Uterus (tissue), 4 donors: ENCODE measurements around the gene GART. TPM values are rescaled to one million over a fixed set of nuclear protein-coding genes. Genes with fewer than 3 reads are reported as not detected.
A peak's percentile ranks its signal among the peaks of the same experiment; 100 is the strongest.

Experiments used
- DNase-seq, 2 donors: peaks; one replicate each; pipeline ENCODE4 v3.0.0-alpha.2; 2019 to 2020
- H3K27ac ChIP-seq, 2 donors: fragments of 200-600 bp; sonication (generic); 1 replicate in 1 of 2; 2 replicates in 1 of 2; pipeline ENCODE4 v1.5.1; 2016 to 2018
- H3K27me3 ChIP-seq, 2 donors: fragments of 200-600 bp; sonication (generic); one replicate each; pipeline ENCODE4 v1.5.1; 2018 to 2019; ENCODE audit warnings: control low read depth in 1 of 2
- H3K36me3 ChIP-seq, 2 donors: fragments of 200-600 bp; sonication (generic); one replicate each; pipeline ENCODE4 v1.5.1; 2019; ENCODE audit warnings: control low read depth in 1 of 2
- H3K4me1 ChIP-seq, 2 donors: fragments of 200-600 bp; sonication (generic); one replicate each; pipeline ENCODE4 v1.5.1; 2018 to 2019; ENCODE audit warnings: control low read depth in 1 of 2
- H3K4me3 ChIP-seq, 2 donors: fragments of 200-600 bp; sonication (generic); 1 replicate in 1 of 2; 2 replicates in 1 of 2; pipeline ENCODE4 v1.5.1; 2018 to 2019; ENCODE audit warnings: mild to moderate bottlenecking in 1 of 2
- H3K9me3 ChIP-seq, 2 donors: fragments of 200-600 bp; sonication (generic); one replicate each; pipeline ENCODE4 v1.5.1; 2019; ENCODE audit warnings: control low read depth in 1 of 2
- POLR2A ChIP-seq, 2 donors: fragments of 450-650 bp; IDR thresholded peaks; one replicate each; pipeline ENCODE4 v1.6.1; 2016; ENCODE audit warnings: antibody characterized with exemption in 2 of 2, mild to moderate bottlenecking in 1 of 2, moderate library complexity in 1 of 2
- intact Hi-C: fragments of 100-400 bp; cut with DNase I; formaldehyde crosslinking; loops from one replicate; pipeline ENCODE4 v1.15.1; 2023; ENCODE audit warnings: low total_unique reads
- total RNA-seq, 4 donors: library from RNA; depleted of rRNA in 3 of 4; stranded (reverse); fragments of >200 nt in 3 of 4; gene quantifications; one replicate each; pipeline versions ENCODE4 v1.1.0 to v1.2.4, GENCODE V29; 2014 to 2023
- TF ChIP-seq, protein P1 (sequence below), 4 experiments: fragments of 200-600 bp in 2 of 4; fragments of 450-650 bp in 2 of 4; sonication (generic) in 2 of 4; IDR thresholded peaks; one replicate each; pipeline ENCODE4 v1.5.1; 2016 to 2019; ENCODE audit warnings: antibody characterized with exemption in 4 of 4, mild to moderate bottlenecking in 2 of 4, moderate library complexity in 1 of 4
- donor health status: DM: yes; HTN: yes; CAD: no.

GART gene
- total RNA-seq, 4 donors from 2014 or later, result 10.5 to 120 (median 36.6) TPM

DNA sequence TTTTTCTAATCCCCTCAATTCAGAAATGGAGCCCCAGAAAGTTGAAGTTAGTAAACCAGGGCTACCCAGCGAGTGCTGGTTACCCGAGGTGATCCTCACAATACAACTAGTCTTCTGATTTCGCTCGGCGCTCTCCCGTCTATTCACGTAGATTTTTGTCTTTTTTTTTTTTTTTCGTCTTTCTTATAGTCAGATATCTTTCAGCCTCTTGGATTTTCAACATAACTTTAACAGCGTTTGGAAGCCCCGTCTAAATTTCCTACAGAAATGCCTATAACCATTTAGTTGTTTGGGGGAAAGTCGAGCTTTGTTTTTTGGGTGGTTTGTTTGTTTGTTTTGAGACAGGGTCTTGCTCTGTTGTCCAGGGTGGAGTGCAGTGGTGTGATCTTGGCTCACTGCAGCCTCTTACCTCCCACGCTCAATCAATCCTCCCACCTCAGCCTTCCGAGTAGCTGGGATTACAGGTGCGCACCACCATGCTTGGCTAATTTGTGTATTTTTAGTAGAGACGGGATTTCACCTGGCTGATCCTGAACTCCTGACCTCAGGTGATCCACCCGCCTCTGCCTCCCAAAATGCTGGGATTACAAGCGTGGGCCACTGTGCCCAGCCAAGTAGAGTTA lies 61.3 kb downstream of the GART start:
- intact Hi-C loops, result no loop called here
- TF ChIP-seq, protein P1, sequence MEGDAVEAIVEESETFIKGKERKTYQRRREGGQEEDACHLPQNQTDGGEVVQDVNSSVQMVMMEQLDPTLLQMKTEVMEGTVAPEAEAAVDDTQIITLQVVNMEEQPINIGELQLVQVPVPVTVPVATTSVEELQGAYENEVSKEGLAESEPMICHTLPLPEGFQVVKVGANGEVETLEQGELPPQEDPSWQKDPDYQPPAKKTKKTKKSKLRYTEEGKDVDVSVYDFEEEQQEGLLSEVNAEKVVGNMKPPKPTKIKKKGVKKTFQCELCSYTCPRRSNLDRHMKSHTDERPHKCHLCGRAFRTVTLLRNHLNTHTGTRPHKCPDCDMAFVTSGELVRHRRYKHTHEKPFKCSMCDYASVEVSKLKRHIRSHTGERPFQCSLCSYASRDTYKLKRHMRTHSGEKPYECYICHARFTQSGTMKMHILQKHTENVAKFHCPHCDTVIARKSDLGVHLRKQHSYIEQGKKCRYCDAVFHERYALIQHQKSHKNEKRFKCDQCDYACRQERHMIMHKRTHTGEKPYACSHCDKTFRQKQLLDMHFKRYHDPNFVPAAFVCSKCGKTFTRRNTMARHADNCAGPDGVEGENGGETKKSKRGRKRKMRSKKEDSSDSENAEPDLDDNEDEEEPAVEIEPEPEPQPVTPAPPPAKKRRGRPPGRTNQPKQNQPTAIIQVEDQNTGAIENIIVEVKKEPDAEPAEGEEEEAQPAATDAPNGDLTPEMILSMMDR (IDR thresholded peaks at IDR 0.05), result no peak
- no peak for TF ChIP-seq POLR2A (IDR thresholded peaks at IDR 0.05)
- no peak for DNase-seq

DNA sequence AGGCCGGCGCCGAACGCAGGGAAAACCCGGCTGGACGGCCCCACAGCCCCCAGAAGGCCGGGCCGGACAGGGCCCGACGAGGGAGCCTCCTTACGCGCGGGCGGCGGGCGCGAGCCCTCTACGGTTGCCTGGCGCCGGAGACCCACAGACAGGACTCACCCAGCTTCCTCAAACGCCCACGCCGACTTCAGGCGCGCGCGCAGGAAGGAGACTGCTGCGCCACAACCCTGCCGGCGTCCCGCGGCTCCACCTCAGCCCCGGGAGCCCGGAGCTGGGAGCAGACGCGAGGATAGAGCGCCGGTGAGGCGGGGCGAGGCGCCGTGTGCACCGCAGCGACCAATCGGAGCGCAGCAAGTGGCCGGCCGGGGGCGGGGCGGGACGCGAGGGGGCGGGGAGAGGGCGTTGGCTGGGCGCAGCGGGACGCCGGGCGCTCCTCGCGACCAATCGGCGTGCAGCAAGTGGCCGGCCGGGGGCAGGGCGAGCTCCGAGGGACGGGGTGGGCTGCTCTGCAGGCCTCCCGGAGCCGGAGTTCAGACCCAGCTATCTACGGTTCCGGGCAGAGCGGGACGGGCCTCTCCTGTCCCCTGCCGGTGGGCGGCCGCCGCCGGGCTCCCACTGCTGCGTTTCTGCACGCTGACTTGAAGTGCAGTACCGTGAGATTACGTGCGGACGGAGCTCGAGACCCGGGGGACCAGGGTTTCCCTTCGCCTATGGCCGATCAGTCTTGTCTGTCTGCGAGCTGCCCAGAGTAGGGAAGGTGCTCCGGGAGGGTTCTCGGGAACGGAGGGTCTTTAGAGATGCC lies 62.0 kb downstream of the GART start, which contains the start of gene TMEM50B:
Gene TMEM50B, minus strand, starts transcription at position 296 of the 802 bp plus-strand sequence. CDS start 11,089 bp downstream, outside the sequence.
- TF ChIP-seq POLR2A (IDR thresholded peaks at IDR 0.05), result peak; percentile 86 to 95
- TF ChIP-seq, protein P1 (IDR thresholded peaks at IDR 0.05), result peak; percentile 31 to 78 (median 61)
- H3K9me3 ChIP-seq, result no peaks in the 10 kb centered on the region
- no peaks in the 10 kb centered on the region for H3K27me3 ChIP-seq
- H3K4me1 ChIP-seq, result peaks cover 0 to 3% of the 10 kb centered on the region in 2 donors
- peak; percentile 95 to 97 for DNase-seq
- H3K4me3 ChIP-seq, result peak within 1 kb of the TSS; percentile 73 to 99
- no peaks in the 10 kb centered on the region for H3K36me3 ChIP-seq
- peak within 1 kb of the TSS; percentile 95 to 98 for H3K27ac ChIP-seq
- intact Hi-C loops, result no loop called here

More for the DNA sequence above, 61.3 kb downstream of the GART start:
- no peaks in the 10 kb centered on the region for H3K27me3 ChIP-seq
- peak overlapping the region; percentile 87 to 90 for H3K27ac ChIP-seq
- peak overlapping the region; percentile 73 to 99 for H3K4me3 ChIP-seq
- H3K9me3 ChIP-seq, result no peaks in the 10 kb centered on the region
- H3K36me3 ChIP-seq, result no peaks in the 10 kb centered on the region
- H3K4me1 ChIP-seq, result peaks cover 0 to 3% of the 10 kb centered on the region in 2 donors

DNA sequence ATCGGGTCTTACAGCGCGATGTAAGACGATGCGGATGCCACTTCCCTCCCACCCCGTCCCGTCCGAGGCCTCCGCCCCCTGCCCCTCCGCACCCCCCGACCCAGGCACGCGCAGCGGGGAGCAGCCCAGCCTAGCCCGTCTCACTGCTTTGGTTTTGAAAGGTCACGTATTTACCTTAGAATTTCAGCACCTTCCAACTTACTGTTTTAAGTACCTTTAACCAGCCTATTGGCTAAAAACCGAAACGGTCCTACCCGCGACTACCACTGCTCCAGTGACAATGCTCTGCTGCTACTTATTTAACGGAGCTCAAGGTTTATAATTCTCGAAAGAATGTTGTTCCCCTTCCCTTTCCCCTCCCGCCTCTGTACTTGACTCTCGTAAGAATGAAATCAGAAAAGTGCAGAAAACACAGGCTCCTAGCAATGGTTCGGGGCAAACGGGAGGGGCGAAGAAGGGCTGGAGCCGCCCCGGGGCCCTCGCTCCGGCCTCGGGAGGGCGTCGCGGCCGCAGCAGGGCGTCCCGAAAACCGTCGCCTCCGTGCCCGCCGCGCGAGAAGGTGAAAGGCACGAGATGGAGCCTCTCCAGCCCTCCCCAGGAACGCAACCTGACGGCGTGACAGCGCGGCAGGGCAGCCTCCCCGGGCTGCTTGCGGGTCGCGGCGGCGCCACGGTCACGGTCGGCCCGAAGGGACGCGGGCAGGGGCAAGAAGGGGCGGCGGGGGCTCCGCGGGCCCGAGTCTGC lies 62.8 kb downstream of the GART start:
- intact Hi-C loops, result no loop called here
- Histone ChIP-seq H3K9me3 (no peaks in the 10 kb centered on the region), H3K4me3 (peak overlapping the region; percentile 73 to 99), H3K4me1 (peaks cover 0 to 3% of the 10 kb centered on the region in 2 donors), H3K27me3 (no peaks in the 10 kb centered on the region), H3K27ac (peak overlapping the region; percentile 95 to 98), H3K36me3 (no peaks in the 10 kb centered on the region)
- TF ChIP-seq, protein P1 (IDR thresholded peaks at IDR 0.05), result peak in 1 of 4 experiments; percentile 9
- no peak for TF ChIP-seq POLR2A (IDR thresholded peaks at IDR 0.05)
- peak in 1 of 2 donors; percentile 20 for DNase-seq

DNA sequence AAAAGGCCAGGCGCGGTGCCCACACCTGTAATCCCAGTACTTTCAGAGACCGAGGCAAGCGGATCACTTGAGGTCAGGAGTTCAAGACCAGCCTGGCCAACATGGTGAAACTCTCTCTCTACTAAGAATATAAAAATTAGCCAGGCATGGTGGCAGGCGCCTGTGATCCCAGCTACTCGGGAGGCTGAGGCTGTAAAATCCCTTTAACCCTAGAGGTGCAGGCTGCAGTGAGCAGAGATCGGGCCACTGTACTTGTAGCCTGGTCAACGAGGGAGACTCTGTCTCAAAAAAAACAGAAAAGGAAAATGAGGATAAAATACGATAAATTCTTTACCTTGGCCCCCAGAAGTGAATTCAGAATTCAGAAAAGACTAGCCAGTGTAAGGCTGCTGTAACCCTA lies 63.7 kb downstream of the GART start:
- H3K4me1 ChIP-seq, result peaks cover 0 to 3% of the 10 kb centered on the region in 2 donors
- intact Hi-C loops, result no loop called here

More for the DNA sequence above, 63.7 kb downstream of the GART start:
- no peaks in the 10 kb centered on the region for H3K27me3 ChIP-seq
- peak overlapping the region; percentile 95 to 98 for H3K27ac ChIP-seq
- TF ChIP-seq, protein P1 (IDR thresholded peaks at IDR 0.05), result no peak
- no peak for TF ChIP-seq POLR2A (IDR thresholded peaks at IDR 0.05)
- no peaks in the 10 kb centered on the region for H3K36me3 ChIP-seq
- H3K9me3 ChIP-seq, result no peaks in the 10 kb centered on the region
- peak overlapping the region in 1 of 2 donors; percentile 99 for H3K4me3 ChIP-seq
- DNase-seq, result no peak
